ENCODE data around the gene CDH22.
A peak's percentile ranks its signal among the peaks of the same experiment; 100 is the strongest.

The CDH22 gene

DNA sequence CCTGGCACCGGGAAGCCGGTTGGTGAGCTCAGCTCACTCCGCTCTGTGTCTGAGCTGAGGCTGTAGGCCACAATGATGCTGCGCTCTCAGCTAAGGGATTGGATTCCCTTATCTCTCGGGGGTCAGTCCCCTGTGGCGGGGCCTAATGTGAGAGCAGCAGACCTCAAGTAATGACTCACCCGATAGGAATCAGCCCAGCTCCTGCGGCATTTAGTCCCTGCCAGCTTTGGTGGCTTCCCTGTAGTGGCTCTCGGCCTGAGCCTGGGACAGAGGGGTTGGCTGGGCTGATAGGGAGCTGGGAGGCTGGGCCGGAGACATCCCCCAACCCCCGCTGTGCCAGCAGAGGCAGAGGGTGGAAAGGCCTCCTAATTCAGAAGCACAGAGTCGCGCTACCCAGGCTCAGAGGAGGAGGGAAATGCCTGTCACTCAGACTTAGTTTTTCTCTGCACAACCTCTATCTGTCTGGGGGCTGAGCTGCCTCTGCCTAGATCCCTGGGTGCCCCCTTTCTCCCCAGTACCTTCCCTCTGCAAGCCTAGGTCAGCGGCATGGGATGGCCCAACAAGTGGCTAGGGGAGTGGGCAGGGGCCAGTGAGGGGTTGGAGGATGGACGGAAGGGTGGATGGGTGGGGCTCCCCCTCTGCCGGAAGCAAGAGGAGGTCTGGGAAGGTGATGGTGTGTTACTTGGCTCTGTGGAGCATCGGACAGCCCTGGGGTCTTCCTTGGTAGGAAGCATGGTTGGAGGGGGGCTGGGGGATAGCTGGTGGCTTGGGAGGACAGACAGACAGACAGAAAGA lies 92.2 kb downstream of the CDH22 start:
- Histone ChIP-seq H3K9ac (no peak overlapping the region), H3K27me3 (ENCODE audit: control insufficient read depth, insufficient read depth, low read length) (no peaks in the 10 kb centered on the region), H3K79me2 (no peaks in the 10 kb centered on the region), H3K4me3 (ENCODE audit: low read depth, low read length) (no peak overlapping the region), H3K27ac (no peak overlapping the region), H3K4me2 (ENCODE audit: low read length) (no peak overlapping the region), H3K9me3 (ENCODE audit: control insufficient read depth, low read length) (no peaks in the 10 kb centered on the region), H3K4me1 (peaks cover 10% of the 10 kb centered on the region), H3K36me3 (ENCODE audit: control insufficient read depth, insufficient read depth, low read length) (no peaks in the 10 kb centered on the region), H2AFZ (peak overlapping the region; percentile 66)
- TF ChIP-seq, protein P1, sequence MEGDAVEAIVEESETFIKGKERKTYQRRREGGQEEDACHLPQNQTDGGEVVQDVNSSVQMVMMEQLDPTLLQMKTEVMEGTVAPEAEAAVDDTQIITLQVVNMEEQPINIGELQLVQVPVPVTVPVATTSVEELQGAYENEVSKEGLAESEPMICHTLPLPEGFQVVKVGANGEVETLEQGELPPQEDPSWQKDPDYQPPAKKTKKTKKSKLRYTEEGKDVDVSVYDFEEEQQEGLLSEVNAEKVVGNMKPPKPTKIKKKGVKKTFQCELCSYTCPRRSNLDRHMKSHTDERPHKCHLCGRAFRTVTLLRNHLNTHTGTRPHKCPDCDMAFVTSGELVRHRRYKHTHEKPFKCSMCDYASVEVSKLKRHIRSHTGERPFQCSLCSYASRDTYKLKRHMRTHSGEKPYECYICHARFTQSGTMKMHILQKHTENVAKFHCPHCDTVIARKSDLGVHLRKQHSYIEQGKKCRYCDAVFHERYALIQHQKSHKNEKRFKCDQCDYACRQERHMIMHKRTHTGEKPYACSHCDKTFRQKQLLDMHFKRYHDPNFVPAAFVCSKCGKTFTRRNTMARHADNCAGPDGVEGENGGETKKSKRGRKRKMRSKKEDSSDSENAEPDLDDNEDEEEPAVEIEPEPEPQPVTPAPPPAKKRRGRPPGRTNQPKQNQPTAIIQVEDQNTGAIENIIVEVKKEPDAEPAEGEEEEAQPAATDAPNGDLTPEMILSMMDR (IDR thresholded peaks at IDR 0.05): no peak

GRCh38 chr20:46214824-46215488 lies 93.3 kb downstream of the CDH22 start:
- Histone ChIP-seq H3K79me2 (no peaks in the 10 kb centered on the region), H3K4me1 (no peaks in the 10 kb centered on the region), H3K27ac (no peak overlapping the region), H3K9ac (no peak overlapping the region), H3K4me3 (ENCODE audit: low read depth, low read length) (no peak overlapping the region), H3K27me3 (ENCODE audit: control insufficient read depth, insufficient read depth, low read length) (no peaks in the 10 kb centered on the region), H2AFZ (no peak overlapping the region), H3K9me3 (ENCODE audit: control insufficient read depth, low read length) (no peaks in the 10 kb centered on the region), H3K36me3 (ENCODE audit: control insufficient read depth, insufficient read depth, low read length) (no peaks in the 10 kb centered on the region), H3K4me2 (ENCODE audit: low read length) (no peak overlapping the region)
- TF ChIP-seq, protein P1 (IDR thresholded peaks at IDR 0.05): no peak

DNA sequence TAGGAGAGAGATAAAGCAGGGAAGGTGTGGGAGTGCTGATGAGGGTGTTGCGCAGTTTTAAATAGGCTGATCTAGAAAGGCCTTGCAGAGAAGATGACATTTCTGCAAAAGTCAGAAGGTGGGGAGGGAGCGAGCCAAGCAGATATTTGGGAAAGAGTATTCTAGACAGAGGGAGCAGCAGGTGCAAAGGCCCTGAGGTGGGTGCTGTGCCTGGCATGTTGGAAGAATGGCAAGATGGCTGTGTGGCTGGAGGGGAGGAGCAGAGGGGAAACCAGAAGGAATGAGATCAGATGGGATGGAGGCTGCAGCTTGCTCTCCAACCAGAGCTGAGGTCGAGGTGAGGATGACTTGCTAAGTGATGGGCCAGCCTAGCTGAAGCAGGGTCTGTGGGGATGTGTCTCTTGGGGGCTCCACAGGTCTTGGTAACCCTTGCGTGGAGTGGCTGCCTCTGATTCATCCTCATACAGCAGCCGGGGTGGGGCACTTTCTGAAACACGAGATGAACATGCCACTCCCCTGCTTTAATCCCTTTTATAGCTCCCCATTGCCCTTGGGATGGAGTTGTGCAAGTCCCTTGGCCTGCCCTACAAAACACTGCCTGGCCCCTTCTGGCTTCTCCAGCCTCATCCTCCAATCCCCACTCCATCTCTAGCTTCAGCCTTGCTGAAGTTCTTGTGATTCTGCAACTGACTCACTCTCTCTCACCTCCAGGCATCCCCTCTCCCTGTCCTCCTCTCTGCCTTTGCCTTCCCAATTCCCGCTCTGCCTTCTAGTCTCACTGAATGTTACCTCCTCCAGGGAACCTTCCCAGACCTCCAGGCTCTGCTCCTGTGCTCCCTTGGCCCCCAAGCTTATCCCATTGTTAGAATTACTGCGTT lies 94.1 kb downstream of the CDH22 start:
- H3K27ac ChIP-seq: no peak overlapping the region
- no peak overlapping the region for H3K9ac ChIP-seq
- no peaks in the 10 kb centered on the region for H3K27me3 ChIP-seq (ENCODE audit: control insufficient read depth, insufficient read depth, low read length)
- H3K9me3 ChIP-seq (ENCODE audit: control insufficient read depth, low read length): no peaks in the 10 kb centered on the region
- no peak overlapping the region for H3K4me2 ChIP-seq (ENCODE audit: low read length)
- TF ChIP-seq, protein P1 (IDR thresholded peaks at IDR 0.05): no peak
- H3K36me3 ChIP-seq (ENCODE audit: control insufficient read depth, insufficient read depth, low read length): no peaks in the 10 kb centered on the region
- no peak overlapping the region for H3K4me3 ChIP-seq (ENCODE audit: low read depth, low read length)
- H3K79me2 ChIP-seq: no peaks in the 10 kb centered on the region
- no peak overlapping the region for H2AFZ ChIP-seq
- no peaks in the 10 kb centered on the region for H3K4me1 ChIP-seq

DNA sequence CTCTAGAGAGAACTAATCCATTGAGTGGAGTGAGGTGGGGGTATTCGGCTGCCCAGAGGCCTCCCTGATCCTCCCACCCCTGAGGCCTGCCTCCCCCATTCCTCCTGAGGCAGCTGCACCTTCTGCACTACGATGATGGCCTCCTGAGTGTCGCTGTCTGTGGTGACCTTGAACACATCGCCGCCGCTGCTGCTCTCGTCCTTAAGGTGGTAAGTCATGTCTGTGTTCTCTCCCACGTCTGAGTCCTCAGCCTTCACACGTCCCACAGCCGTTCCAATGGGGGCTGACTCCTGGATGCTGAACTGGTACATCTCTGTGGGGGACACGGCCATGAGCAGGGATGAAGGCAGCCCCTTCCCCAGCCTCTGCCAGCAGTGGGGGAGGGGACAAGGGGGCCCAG lies 95.4 kb downstream of the CDH22 start:
- Histone ChIP-seq H3K79me2 (no peaks in the 10 kb centered on the region), H2AFZ (peak overlapping the region; percentile 35), H3K4me1 (no peaks in the 10 kb centered on the region), H3K9ac (no peak overlapping the region), H3K27me3 (ENCODE audit: control insufficient read depth, insufficient read depth, low read length) (no peaks in the 10 kb centered on the region), H3K27ac (no peak overlapping the region), H3K4me2 (ENCODE audit: low read length) (no peak overlapping the region), H3K4me3 (ENCODE audit: low read depth, low read length) (no peak overlapping the region), H3K36me3 (ENCODE audit: control insufficient read depth, insufficient read depth, low read length) (no peaks in the 10 kb centered on the region), H3K9me3 (ENCODE audit: control insufficient read depth, low read length) (no peaks in the 10 kb centered on the region)
- TF ChIP-seq, protein P1 (IDR thresholded peaks at IDR 0.05): no peak

Measured in parathyroid adenoma (tissue), 2 donors.